ENCODE data around the gene TSHZ2.
"Not testable (repeated sequence)": the region's sequence is repeated elsewhere in the genome, so short reads cannot be mapped to it uniquely, and the experiment has no call there.

The TSHZ2 gene

DNA sequence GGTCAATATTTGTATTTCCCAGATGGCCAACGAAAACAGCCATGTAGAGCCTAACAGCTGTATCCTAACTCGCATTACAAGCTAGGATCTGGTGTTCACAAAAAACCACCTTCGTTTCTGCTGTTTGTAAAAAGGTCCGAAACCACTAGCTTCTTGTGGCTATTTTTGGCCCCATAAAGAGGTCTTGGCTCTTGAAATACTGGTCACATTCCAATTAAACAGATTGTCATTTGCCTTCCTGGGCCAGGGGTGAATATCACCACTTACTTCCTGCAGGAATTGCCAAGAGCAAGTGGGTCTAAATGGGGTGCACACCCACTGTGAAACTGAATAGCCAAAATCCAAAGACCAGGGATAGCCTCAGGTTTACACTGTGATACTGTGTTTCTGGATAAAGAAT is 48.2 kb downstream of the TSHZ2 start:
- no peak overlapping the region for H3K4me3 ChIP-seq (ENCODE audit: low read depth, low read length)
- DNase-seq (ENCODE audit: low read depth, low spot score) = no peak
- TF ChIP-seq CTCF (IDR thresholded peaks at IDR 0.05; ENCODE audit: insufficient read depth, low read length, missing control alignments) = no peak
- ChIA-PET POLR2A (no interaction called here), CTCF (no interaction called here)

GRCh38 chr20:53020834-53021233 is 48.7 kb downstream of the TSHZ2 start:
- ChIA-PET CTCF (no interaction called here), POLR2A (no interaction called here)
- no peak for DNase-seq (ENCODE audit: low read depth, low spot score)
- H3K4me3 ChIP-seq (ENCODE audit: low read depth, low read length) = no peak overlapping the region
- no peak for TF ChIP-seq CTCF (IDR thresholded peaks at IDR 0.05; ENCODE audit: insufficient read depth, low read length, missing control alignments)

GRCh38 chr20:53021934-53022333 is 49.8 kb downstream of the TSHZ2 start:
- DNase-seq (ENCODE audit: low read depth, low spot score) = no peak
- ChIA-PET CTCF (no interaction called here), POLR2A (no interaction called here)
- H3K4me3 ChIP-seq (ENCODE audit: low read depth, low read length) = no peak overlapping the region
- TF ChIP-seq CTCF (IDR thresholded peaks at IDR 0.05; ENCODE audit: insufficient read depth, low read length, missing control alignments) = no peak

- ChIA-PET CTCF (no interaction called here), POLR2A (no interaction called here)
- no peak for DNase-seq (ENCODE audit: low read depth, low spot score)
These were observed 51.8 kb downstream of the TSHZ2 start for GRCh38 chr20:53023732-53024520.

DNA sequence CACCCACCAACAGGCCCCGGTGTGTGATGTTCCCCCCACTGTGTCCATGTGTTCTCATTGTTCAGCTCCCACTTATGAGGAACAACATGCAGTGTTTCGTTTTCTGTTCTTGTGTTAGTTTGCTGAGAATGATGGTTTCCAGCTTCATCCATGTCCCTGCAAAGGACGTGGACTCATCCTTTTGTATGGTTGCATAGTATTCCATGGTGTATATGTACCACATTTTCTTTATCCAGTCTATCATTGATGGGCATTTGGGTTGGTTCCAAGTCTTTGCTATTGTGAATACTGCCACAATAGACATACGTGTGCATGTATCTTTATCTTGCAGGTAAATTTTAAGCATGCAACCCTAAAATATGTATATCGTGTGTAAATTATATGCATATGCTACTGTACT is 52.5 kb downstream of the TSHZ2 start:
- POLR2A ChIA-PET; CTCF ChIA-PET; H3K4me3 ChIP-seq (ENCODE audit: low read depth, low read length); DNase-seq (ENCODE audit: low read depth, low spot score): not testable (repeated sequence)

More at GRCh38 chr20:53023732-53024520, 51.8 kb downstream of the TSHZ2 start:
- no peak for TF ChIP-seq CTCF (IDR thresholded peaks at IDR 0.05; ENCODE audit: insufficient read depth, low read length, missing control alignments)
- H3K4me3 ChIP-seq (ENCODE audit: low read depth, low read length) = no peak overlapping the region

- TF ChIP-seq CTCF (IDR thresholded peaks at IDR 0.05; ENCODE audit: insufficient read depth, low read length, missing control alignments) = no peak
- CTCF ChIA-PET = no interaction called here
- POLR2A ChIA-PET = no interaction called here
- DNase-seq (ENCODE audit: low read depth, low spot score) = no peak
- no peak overlapping the region for H3K4me3 ChIP-seq (ENCODE audit: low read depth, low read length)
These were observed 54.9 kb downstream of the TSHZ2 start for GRCh38 chr20:53027089-53027488.

DNA sequence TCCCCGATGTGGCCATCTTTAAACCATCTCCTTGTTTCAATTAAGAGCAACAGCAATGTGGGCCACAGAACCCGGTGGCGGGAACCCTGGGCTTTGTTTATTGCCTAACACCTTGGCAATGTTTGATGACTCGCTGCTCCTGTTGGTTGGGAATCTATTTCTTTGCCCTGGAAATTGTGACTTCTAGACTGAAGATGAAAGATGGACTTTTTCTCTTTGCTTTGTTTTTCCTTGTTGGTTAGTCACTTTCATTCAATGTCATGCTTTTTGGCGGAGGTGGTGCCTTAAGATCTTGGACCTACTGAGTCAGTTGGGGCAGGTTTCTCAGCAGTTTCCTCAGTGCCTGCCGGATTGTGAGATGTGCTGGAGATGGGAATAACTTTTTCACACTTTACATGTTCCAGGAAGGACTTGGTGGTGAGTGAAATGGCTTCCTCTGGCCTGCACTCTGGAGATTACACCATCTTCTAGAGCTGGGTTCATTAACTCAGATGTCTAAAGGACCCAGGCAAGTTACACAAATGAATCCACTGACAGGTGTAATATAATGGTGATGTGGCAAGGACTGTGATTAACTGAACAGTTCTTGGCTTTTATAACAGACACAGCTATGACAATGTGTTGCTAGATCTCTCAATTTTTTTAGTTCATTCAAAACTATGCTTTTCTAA is 56.3 kb downstream of the TSHZ2 start:
- DNase-seq (ENCODE audit: low read depth, low spot score) = no peak
- ChIA-PET POLR2A (no interaction called here), CTCF (no interaction called here)
- no peak overlapping the region for H3K4me3 ChIP-seq (ENCODE audit: low read depth, low read length)
- no peak for TF ChIP-seq CTCF (IDR thresholded peaks at IDR 0.05; ENCODE audit: insufficient read depth, low read length, missing control alignments)

Data from AG04449 (cell line).